Measurements from ENCODE around the gene PADI6.

- no peak for TF ChIP-seq POLR2AphosphoS5 (IDR thresholded peaks at IDR 0.05; ENCODE audit: low read depth, low read length)
- TF ChIP-seq SIN3A (IDR thresholded peaks at IDR 0.05; ENCODE audit: borderline replicate concordance, insufficient read depth, low read length), result no peak
- no peak for TF ChIP-seq FOXP2 (optimal IDR thresholded peaks at IDR 0.05; ENCODE audit: borderline replicate concordance, extremely low read depth, extremely low read length, insufficient read depth)
- TF ChIP-seq, protein P1, sequence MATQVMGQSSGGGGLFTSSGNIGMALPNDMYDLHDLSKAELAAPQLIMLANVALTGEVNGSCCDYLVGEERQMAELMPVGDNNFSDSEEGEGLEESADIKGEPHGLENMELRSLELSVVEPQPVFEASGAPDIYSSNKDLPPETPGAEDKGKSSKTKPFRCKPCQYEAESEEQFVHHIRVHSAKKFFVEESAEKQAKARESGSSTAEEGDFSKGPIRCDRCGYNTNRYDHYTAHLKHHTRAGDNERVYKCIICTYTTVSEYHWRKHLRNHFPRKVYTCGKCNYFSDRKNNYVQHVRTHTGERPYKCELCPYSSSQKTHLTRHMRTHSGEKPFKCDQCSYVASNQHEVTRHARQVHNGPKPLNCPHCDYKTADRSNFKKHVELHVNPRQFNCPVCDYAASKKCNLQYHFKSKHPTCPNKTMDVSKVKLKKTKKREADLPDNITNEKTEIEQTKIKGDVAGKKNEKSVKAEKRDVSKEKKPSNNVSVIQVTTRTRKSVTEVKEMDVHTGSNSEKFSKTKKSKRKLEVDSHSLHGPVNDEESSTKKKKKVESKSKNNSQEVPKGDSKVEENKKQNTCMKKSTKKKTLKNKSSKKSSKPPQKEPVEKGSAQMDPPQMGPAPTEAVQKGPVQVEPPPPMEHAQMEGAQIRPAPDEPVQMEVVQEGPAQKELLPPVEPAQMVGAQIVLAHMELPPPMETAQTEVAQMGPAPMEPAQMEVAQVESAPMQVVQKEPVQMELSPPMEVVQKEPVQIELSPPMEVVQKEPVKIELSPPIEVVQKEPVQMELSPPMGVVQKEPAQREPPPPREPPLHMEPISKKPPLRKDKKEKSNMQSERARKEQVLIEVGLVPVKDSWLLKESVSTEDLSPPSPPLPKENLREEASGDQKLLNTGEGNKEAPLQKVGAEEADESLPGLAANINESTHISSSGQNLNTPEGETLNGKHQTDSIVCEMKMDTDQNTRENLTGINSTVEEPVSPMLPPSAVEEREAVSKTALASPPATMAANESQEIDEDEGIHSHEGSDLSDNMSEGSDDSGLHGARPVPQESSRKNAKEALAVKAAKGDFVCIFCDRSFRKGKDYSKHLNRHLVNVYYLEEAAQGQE (IDR thresholded peaks at IDR 0.05; ENCODE audit: insufficient read depth in 1 of 2, low read depth in 2 of 2, low read length in 2 of 2), result no peak
These were observed 38.9 kb upstream of the PADI6 start for GRCh38 chr1:17333081-17333480.

Data from PFSK-1 (cell line).